DMS53 (cell line): ENCODE measurements around the gene OPN3.

Source experiments
- DNase-seq: peaks from one replicate; lab custom pipeline; 2025; lab: John Stamatoyannopoulos, UW

The OPN3 gene

GRCh38 chr1:241589521-241589920 lies 50.6 kb downstream of the OPN3 start:
- DNase-seq: no peak

GRCh38 chr1:241586905-241587512 lies 53.2 kb downstream of the OPN3 start:
- DNase-seq: no peak

DNA sequence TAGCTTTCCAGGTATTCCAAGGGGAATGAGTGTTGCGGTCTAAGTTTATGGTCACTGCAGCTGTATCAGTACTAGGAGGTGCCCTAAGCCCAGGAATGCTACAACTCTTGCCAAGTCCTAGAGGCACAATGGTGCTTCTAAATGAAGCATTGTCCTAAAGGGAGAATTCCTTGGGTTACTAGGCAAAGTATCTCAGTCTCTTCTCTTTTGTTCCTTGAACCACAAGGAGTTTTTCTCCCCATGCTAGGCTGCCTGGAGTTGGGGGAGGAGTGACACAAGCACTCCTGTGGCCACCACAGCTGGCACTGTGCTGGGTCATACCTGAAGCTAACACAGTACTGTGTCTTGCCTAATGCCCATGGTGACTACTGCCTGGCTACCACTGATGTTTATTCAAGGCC lies 57.2 kb downstream of the OPN3 start:
- peak; percentile 86 for DNase-seq

- peak; percentile 52 for DNase-seq
Observed at GRCh38 chr1:241579434-241579833, 60.7 kb downstream of the OPN3 start.

DNA sequence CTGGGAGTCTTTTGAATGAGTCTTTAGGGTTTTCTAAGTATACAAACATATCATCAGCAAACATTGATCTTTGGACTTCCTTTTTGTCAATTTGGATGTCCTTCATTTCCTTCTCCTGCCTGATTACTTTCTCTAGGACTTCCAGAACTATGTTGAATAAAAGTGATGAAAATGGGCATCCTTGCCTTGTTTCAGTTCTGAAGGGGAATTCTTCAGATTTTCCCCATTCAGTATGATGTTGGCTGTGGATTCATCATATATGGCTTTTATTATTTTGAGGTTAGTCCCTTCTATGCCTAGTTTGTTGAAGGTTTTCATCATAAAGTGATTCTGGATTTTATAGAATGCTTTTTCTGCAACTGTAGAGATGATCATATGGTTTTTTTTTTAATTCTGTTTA lies 66.0 kb downstream of the OPN3 start:
- no peak for DNase-seq

DNA sequence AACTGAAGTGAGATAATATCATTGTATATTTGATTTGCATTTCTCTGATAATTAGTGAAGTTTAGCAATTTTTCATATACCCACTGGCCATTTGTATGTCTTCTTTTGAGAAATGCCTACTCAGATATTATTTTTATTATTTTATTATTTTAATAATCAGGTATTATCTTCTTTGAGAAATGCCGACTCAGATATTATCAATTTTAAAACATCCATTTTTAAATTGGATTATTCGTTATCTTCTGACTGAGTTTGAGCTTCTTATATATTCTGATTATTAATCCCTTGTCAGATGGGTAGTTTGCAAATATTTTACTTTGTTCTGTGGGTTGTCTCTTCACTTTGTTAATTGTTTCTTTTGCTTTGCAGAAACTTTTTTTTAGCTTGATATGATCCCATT lies 70.3 kb downstream of the OPN3 start:
- no peak for DNase-seq

GRCh38 chr1:241560849-241561187 lies 79.4 kb downstream of the OPN3 start:
- DNase-seq: no peak

- no peak for DNase-seq
Observed at GRCh38 chr1:241560146-241560848, 79.9 kb downstream of the OPN3 start.

DNA sequence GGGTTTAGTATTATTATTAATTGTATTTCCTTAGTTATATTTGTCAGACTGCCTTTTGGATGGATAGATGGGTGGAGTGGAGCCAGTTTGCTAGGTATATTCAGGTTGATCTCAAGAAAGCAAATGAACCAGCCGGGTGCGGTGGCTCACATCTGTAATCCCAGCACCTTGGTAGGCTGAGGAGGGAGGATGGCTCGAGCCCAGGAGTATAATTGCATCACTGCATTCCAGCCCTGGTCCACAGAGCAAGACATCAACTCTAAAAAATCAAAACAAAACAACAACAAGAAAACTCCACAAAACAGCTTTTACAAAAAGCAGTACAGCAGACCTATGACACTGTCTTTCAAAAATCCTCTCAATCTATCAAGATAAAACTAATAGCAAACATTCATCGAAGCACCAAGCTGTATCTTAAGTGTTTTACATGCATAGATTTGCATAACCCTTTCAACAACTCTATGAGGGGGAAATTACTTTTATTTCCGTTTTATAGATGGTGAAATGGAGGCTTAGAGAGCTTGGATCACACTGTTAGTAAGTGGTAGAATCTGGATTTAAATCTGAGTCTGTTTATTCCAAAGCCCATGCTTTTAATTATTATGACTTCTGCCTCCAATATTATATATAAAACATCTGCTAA lies 82.5 kb downstream of the OPN3 start:
- DNase-seq: no peak

GRCh38 chr1:241557031-241557430 lies 83.1 kb downstream of the OPN3 start:
- no peak for DNase-seq

DNA sequence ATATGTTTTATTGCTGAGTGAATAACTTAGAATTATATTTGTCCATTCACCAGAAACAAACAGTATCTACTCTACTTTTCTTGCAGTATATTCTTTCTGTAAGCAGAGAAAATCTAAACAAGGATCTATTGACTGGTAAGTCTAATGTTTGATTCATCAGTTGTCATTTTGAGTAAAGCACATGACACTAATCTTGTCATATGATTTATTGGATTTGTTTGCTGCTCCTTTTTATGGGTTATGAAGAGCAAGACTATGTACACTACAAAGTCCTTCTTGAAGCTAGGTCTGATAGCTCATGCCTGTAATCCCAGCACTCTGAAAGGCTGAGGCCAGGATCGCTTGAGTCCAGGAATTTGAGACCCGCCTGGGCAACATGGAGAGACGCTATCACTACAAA lies 84.6 kb downstream of the OPN3 start:
- no peak for DNase-seq

DNA sequence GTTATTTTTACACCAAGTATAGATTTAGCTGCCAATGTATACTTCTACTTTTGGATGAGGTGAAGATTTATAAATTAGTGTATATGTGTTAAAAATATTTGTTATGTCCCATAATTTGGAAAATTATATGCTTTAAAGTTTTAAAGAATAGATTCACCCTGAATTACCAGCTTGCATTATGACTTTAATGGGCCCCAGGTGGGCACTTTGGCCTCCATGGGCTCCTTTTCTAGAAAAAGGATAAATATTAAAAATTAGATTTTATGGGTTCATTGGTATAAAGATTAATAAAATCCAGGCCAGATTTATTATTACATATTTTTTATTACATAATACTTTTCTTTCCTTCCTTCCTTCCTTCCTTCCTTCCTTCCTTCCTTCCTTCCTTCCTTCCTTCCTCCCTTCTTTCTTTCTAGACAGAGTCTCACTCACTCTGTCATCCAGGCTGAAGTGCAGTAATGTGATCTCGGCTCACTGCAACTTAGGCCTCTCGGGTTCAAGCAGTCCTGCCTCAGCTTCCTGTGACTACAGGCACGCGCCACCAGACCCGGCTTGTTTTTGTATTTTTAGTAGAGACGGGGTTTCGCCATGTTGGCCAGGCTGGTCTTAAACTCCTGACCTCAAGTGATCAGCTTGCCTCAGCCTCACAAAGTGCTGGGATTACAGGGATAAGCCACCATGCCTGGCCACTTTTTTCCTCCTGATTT lies 86.1 kb downstream of the OPN3 start:
- DNase-seq: no peak

GRCh38 chr1:241551759-241552638 lies 88.2 kb downstream of the OPN3 start:
- DNase-seq: no peak

GRCh38 chr1:241550318-241550717 lies 89.9 kb downstream of the OPN3 start:
- no peak for DNase-seq

DNA sequence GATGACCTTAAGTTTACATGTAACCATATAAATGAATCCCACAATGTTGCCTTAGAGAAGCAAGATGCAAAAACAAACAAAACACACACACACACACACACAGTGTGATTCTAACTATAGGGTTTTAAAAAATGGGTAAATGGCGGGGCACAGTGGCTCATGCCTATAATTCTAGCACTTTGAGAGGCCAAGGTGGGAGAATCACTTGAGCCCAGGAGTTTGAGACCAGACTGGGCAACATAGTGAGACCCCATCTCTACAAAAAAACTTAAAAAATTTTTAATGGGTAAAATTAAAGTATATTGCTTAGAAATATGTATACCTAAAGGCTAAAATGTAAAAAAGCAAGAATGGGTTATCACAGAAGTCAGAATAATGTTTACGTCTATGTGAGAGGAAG lies 92.2 kb downstream of the OPN3 start:
- no peak for DNase-seq
